DND-41 (cell line): Measurements from ENCODE around the gene PCDH9.

Source experiments
- ATAC-seq: fragments of 200-7000 bp; cut with Tn5 transposase; 3 replicates; pipeline ENCODE4 v1.9.1; 2021; ENCODE audit warnings: low read depth; ENCODE audit not compliant: insufficient read depth
- DNase-seq: peaks from one replicate; pipeline ENCODE4 v3.0.0-alpha.2; 2020
- H2AFZ ChIP-seq: 2 replicates; pipeline ENCODE4 v1.6.0; 2012; ENCODE audit warnings: low read depth, low read length
- H3K27ac ChIP-seq: 2 replicates; pipeline ENCODE4 v1.5.1; 2012; ENCODE audit warnings: low read length, inconsistent platforms
- H3K27me3 ChIP-seq: fragments of 200-600 bp; sonication (generic); 2 replicates; pipeline ENCODE4 v1.6.0; 2012; ENCODE audit warnings: low read length, mild to moderate bottlenecking, inconsistent platforms; ENCODE audit not compliant: insufficient read depth, poor library complexity
- H3K36me3 ChIP-seq: 2 replicates; pipeline ENCODE4 v1.5.1; 2012; ENCODE audit warnings: low read length, inconsistent platforms; ENCODE audit not compliant: insufficient read depth
- H3K4me1 ChIP-seq: 2 replicates; pipeline ENCODE4 v1.5.1; 2012; ENCODE audit warnings: mild to moderate bottlenecking, low read length; ENCODE audit not compliant: insufficient read depth
- H3K4me2 ChIP-seq: 2 replicates; pipeline ENCODE4 v1.6.0; 2012; ENCODE audit warnings: mild to moderate bottlenecking, moderate library complexity, low read length, inconsistent platforms; ENCODE audit not compliant: insufficient read depth
- H3K4me3 ChIP-seq, 2 experiments: fragments of 200-600 bp in 1 of 2; shearing (Covaris generic) in 1 of 2; 2 replicates each; pipeline ENCODE4 v1.5.1; 2012 to 2016; ENCODE audit warnings: inconsistent platforms in 2 of 2, low read length in 2 of 2, mild to moderate bottlenecking in 2 of 2, low read depth in 1 of 2, moderate library complexity in 1 of 2
- H3K79me2 ChIP-seq: 2 replicates; pipeline ENCODE4 v1.6.0; 2012; ENCODE audit warnings: low read length, inconsistent platforms; ENCODE audit not compliant: insufficient read depth
- H3K9ac ChIP-seq: 2 replicates; pipeline ENCODE4 v1.6.0; 2012; ENCODE audit warnings: low read depth, mild to moderate bottlenecking, inconsistent platforms, low read length, moderate library complexity
- H3K9me3 ChIP-seq: 2 replicates; pipeline ENCODE4 v1.5.1; 2012; ENCODE audit warnings: low read length, moderate library complexity, mild to moderate bottlenecking, inconsistent platforms; ENCODE audit not compliant: insufficient read depth, severe bottlenecking
- H4K20me1 ChIP-seq: 2 replicates; pipeline ENCODE4 v1.6.0; 2012; ENCODE audit warnings: low read length; ENCODE audit not compliant: insufficient read depth
- EZH2 ChIP-seq: IDR thresholded peaks from 3 replicates; pipeline ENCODE4 v1.6.1; 2012; ENCODE audit warnings: borderline replicate concordance, low read depth, mild to moderate bottlenecking, moderate library complexity, low read length, inconsistent platforms; ENCODE audit not compliant: severe bottlenecking
- TF ChIP-seq, protein P1 (sequence below): IDR thresholded peaks from 2 replicates; pipeline ENCODE4 v1.5.1; 2012; ENCODE audit warnings: borderline replicate concordance, low read length, moderate library complexity, mild to moderate bottlenecking; ENCODE audit not compliant: poor library complexity, severe bottlenecking; ENCODE audit errors: extremely low read depth

Gene PCDH9

DNA sequence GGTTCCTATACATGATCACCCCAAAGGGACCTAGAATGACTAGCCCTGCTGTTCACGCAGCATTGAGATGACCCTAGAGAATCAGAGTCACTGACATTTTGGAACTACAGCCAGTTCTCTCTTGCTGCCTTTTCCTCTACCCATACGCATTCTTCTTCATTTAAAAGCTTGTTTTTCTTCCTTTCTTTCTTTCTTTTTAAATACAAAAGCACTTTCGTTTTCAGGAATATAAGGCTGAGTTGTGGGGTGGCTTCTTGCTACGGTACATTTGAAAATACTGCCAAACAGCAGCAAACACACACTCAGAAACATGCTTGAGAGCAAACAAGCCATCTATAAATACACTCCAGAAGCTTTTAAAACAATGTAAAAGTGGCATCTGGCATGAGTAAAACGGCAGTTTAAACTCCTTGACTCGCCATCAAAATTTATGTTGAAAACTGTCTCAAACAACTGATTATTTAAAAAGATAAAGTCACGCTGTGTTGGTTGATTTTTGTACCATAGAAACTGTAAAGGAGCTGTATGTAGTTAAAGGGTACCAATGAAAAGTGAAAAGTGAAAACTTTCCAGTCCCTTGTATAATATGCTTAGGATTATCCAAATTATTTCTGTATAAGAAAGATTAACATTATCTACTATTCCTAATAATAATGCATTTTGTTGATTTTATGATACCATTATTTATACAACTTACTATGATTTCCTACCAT, 95.6 kb downstream of the PCDH9 start:
- Histone ChIP-seq H3K4me2 (peak overlapping the region; percentile 57), H3K79me2 (no peaks in the 10 kb centered on the region), H3K27ac (peak overlapping the region; percentile 61), H3K9me3 (no peaks in the 10 kb centered on the region), H3K9ac (peak overlapping the region; percentile 39), H3K27me3 (no peaks in the 10 kb centered on the region), H3K4me3 (peak overlapping the region in 1 of 2 experiments; percentile 36; a peak in 2 of 4 replicates), H2AFZ (peak overlapping the region; percentile 61), H4K20me1 (no peaks in the 10 kb centered on the region), H3K4me1 (peaks cover 18% of the 10 kb centered on the region), H3K36me3 (no peaks in the 10 kb centered on the region)
- TF ChIP-seq EZH2 = no peak
- TF ChIP-seq, protein P1, sequence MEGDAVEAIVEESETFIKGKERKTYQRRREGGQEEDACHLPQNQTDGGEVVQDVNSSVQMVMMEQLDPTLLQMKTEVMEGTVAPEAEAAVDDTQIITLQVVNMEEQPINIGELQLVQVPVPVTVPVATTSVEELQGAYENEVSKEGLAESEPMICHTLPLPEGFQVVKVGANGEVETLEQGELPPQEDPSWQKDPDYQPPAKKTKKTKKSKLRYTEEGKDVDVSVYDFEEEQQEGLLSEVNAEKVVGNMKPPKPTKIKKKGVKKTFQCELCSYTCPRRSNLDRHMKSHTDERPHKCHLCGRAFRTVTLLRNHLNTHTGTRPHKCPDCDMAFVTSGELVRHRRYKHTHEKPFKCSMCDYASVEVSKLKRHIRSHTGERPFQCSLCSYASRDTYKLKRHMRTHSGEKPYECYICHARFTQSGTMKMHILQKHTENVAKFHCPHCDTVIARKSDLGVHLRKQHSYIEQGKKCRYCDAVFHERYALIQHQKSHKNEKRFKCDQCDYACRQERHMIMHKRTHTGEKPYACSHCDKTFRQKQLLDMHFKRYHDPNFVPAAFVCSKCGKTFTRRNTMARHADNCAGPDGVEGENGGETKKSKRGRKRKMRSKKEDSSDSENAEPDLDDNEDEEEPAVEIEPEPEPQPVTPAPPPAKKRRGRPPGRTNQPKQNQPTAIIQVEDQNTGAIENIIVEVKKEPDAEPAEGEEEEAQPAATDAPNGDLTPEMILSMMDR = no peak
- ATAC-seq (peak; percentile 74), DNase-seq (peak; percentile 7)

DNA sequence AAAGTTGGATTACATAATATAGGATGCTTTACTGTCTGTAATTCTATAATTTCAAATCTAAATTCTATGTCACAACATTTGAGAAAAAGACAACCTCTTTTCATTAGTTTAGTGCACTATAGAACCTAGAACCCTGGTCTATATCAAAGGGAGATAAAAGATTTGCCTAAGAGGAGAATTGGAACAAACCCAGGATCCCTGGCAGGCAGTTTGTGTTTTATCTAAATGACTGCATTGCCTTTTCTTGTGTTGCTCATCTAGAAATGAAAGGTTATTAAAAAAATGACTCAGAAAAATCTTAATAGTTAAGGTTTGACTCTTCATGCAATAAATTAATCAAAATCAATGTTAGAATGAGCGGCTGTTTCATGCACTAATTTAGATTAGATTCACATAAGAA, 96.7 kb downstream of the PCDH9 start:
- no peak overlapping the region for H2AFZ ChIP-seq
- no peaks in the 10 kb centered on the region for H3K27me3 ChIP-seq
- no peaks in the 10 kb centered on the region for H4K20me1 ChIP-seq

DNA sequence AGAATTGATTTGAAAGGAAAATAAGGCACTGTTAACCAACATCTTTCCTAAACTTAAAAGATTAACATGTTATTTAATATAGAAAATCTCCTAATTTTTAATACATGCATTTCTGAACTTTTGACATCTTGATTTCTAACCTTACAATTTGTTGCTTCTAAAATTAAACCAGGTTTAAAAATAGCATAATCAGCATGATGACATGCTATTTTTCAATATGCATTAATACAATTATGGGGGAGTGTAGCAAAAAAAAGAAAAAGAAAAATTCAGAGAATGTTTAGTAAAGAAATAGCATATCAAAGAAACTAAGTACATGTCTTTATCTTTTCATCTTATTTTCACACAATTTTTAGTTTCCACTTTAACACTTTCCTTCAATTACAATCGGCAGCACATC, 98.7 kb downstream of the PCDH9 start:
- no peaks in the 10 kb centered on the region for H3K27me3 ChIP-seq
- no peaks in the 10 kb centered on the region for H4K20me1 ChIP-seq
- ATAC-seq (no peak), DNase-seq (no peak)
- no peak overlapping the region for H3K9ac ChIP-seq
- no peak for TF ChIP-seq EZH2
- TF ChIP-seq, protein P1 = no peak
- H3K4me1 ChIP-seq = peaks cover 18% of the 10 kb centered on the region
- H3K79me2 ChIP-seq = no peaks in the 10 kb centered on the region
- H3K4me3 ChIP-seq = no peak overlapping the region
- H3K4me2 ChIP-seq = no peak overlapping the region
- no peak overlapping the region for H3K27ac ChIP-seq
- no peak overlapping the region for H2AFZ ChIP-seq
- H3K9me3 ChIP-seq = no peaks in the 10 kb centered on the region
- no peaks in the 10 kb centered on the region for H3K36me3 ChIP-seq

More for the DNA sequence above, 96.7 kb downstream of the PCDH9 start:
- Histone ChIP-seq H3K9ac (no peak overlapping the region), H3K27ac (no peak overlapping the region), H3K4me1 (peaks cover 18% of the 10 kb centered on the region), H3K4me2 (peak overlapping the region; percentile 57; the same call in 1 of the 2 replicates), H3K4me3 (no peak overlapping the region), H3K9me3 (no peaks in the 10 kb centered on the region), H3K79me2 (no peaks in the 10 kb centered on the region), H3K36me3 (no peaks in the 10 kb centered on the region)
- DNase-seq (no peak), ATAC-seq (no peak)
- TF ChIP-seq EZH2 = no peak
- TF ChIP-seq, protein P1 = no peak

DNA sequence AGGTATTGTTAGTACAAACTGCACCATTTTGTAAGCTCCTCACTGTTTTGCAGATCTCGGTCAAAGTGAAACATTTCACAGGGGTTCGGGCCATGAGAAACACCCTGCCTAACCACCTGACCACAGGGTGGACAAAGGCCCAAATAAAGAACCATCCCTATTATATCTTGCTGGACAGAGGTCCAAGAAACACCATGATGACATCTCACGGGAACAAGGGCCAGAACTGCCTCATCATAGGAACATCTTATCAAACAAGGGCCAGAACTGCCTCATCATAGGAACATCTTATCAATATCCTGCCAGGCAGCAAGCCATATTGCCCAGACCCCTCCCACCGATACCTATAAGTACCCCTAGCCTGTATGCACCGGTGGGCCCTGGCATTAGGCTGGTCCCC, 99.7 kb downstream of the PCDH9 start:
- TF ChIP-seq, protein P1 = no peak
- no peak for TF ChIP-seq EZH2
- ATAC-seq = no peak

More for the DNA sequence above, 99.7 kb downstream of the PCDH9 start:
- no peak overlapping the region for H2AFZ ChIP-seq
- H3K27ac ChIP-seq = no peak overlapping the region
- peaks cover 14% of the 10 kb centered on the region for H3K4me1 ChIP-seq
- H3K4me2 ChIP-seq = no peak overlapping the region
- H4K20me1 ChIP-seq = no peaks in the 10 kb centered on the region
- H3K36me3 ChIP-seq = no peaks in the 10 kb centered on the region
- no peak overlapping the region for H3K4me3 ChIP-seq
- no peaks in the 10 kb centered on the region for H3K27me3 ChIP-seq
- no peaks in the 10 kb centered on the region for H3K79me2 ChIP-seq
- no peaks in the 10 kb centered on the region for H3K9me3 ChIP-seq
- no peak overlapping the region for H3K9ac ChIP-seq
- no peak for DNase-seq
